ENCODE results near the gene APOBEC3G.
A peak's percentile ranks its signal among the peaks of the same experiment; 100 is the strongest.
"Not testable (repeated sequence)": the region's sequence is repeated elsewhere in the genome, so short reads cannot be mapped to it uniquely, and the experiment has no call there.

APOBEC3G gene

DNA sequence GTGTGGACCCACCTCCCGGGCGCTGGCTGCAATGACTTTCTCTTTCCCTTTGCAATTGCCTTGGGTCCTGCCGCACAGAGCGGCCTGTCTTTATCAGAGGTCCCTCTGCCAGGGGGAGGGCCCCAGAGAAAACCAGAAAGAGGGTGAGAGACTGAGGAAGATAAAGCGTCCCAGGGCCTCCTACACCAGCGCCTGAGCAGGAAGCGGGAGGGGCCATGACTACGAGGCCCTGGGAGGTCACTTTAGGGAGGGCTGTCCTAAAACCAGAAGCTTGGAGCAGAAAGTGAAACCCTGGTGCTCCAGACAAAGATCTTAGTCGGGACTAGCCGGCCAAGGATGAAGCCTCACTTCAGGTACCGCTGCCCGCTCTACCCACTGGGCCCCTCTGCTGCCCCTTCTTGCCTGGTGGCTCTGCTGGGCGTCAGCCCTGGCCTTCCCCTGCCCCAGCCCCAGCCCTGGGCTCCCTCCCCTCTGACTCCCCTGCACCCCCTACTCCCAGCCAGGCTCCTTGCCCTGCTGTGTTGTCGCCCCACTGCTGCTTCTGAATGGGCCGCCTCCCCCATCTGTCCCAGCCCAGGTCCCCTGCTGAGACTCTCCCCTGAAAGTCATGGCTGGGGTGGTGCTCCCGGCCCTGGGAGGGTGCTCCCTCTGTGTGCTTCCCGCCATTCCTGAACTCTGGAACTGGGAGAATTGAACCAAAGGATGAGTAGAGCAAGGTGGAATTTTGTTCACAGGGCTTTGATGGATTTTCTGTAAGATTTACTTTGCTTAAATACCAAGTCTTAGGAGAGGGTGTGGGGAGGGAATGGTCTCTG, at the start of gene APOBEC3G:
Gene APOBEC3G (plus strand): TSS at position 250 of the 815 bp plus-strand sequence. CDS start 87 bp downstream, at position 337.
- not testable (repeated sequence) for H3K36me3 ChIP-seq (ENCODE audit: control insufficient read depth, insufficient read depth, low read length); H3K9me3 ChIP-seq (ENCODE audit: control insufficient read depth, insufficient read depth, low read depth, low read length); H3K27me3 ChIP-seq (ENCODE audit: control insufficient read depth, insufficient read depth, low read length)
- Histone ChIP-seq H3K4me1 (ENCODE audit: control insufficient read depth, insufficient read depth, low read length) (peaks cover 10% of the 10 kb centered on the region; the same call in 1 of the 2 replicates), H3K27ac (ENCODE audit: low read depth, low read length) (peak within 1 kb of the TSS; percentile 57; the same call in 1 of the 2 replicates), H3K4me3 (ENCODE audit: low read depth, low read length) (peak within 1 kb of the TSS; percentile 39), H3K9ac (ENCODE audit: low read length) (peak within 1 kb of the TSS; percentile 16)

DNA sequence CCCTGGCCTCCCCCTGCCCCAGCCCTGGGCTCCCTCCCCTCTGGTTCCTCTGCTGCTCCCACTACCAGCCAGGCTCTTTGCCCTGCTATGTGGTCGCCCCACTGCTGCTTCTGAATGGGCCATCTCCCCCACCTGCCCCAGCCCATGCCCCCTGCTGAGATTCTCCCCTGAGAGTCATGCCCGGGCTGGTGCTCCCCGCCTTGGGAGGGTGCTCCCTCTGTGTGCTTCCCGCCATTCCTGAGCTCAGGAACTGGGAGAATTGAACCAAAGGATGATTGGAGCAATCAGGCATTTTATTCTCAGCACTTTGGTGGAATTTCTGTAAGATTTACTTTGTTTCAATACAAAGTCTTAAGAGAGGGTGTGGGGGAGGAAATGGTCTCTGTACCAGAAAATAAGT, 49.4 kb upstream of the APOBEC3G start:
- Histone ChIP-seq H3K36me3 (ENCODE audit: control insufficient read depth, insufficient read depth, low read length) (peaks cover 18% of the 10 kb centered on the region), H3K4me1 (ENCODE audit: control insufficient read depth, insufficient read depth, low read length) (peaks cover 22% of the 10 kb centered on the region), H3K27ac (ENCODE audit: low read depth, low read length) (no peak overlapping the region), H3K9ac (ENCODE audit: low read length) (no peak overlapping the region), H3K4me3 (ENCODE audit: low read depth, low read length) (no peak overlapping the region), H3K27me3 (ENCODE audit: control insufficient read depth, insufficient read depth, low read length) (no peaks in the 10 kb centered on the region), H3K9me3 (ENCODE audit: control insufficient read depth, insufficient read depth, low read depth, low read length) (no peaks in the 10 kb centered on the region)

DNA sequence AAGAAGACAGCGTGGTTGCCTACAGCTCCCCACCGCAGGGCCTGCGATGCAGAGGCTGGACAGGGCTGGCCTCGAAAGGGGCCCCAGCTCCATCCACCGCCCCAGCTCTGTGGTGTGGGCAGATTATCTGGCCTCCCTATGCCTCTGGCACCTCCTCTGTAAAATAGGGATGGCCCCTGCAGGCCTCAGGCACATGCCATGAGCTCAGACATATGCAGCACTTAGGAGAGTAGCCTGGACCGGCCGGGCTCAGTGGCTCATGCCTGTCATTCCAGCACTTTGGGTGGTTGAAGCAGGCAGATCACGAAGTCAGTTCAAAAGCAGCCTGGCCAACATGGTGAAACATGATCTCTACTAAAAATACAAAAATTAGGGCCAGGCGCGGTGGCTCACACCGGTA, 48.8 kb upstream of the APOBEC3G start:
- H3K36me3 ChIP-seq (ENCODE audit: control insufficient read depth, insufficient read depth, low read length) = peaks cover 21% of the 10 kb centered on the region
- no peaks in the 10 kb centered on the region for H3K9me3 ChIP-seq (ENCODE audit: control insufficient read depth, insufficient read depth, low read depth, low read length)
- no peak overlapping the region for H3K27ac ChIP-seq (ENCODE audit: low read depth, low read length)
- H3K27me3 ChIP-seq (ENCODE audit: control insufficient read depth, insufficient read depth, low read length) = no peaks in the 10 kb centered on the region
- no peak overlapping the region for H3K9ac ChIP-seq (ENCODE audit: low read length)
- peaks cover 22% of the 10 kb centered on the region for H3K4me1 ChIP-seq (ENCODE audit: control insufficient read depth, insufficient read depth, low read length)
- H3K4me3 ChIP-seq (ENCODE audit: low read depth, low read length) = no peak overlapping the region

DNA sequence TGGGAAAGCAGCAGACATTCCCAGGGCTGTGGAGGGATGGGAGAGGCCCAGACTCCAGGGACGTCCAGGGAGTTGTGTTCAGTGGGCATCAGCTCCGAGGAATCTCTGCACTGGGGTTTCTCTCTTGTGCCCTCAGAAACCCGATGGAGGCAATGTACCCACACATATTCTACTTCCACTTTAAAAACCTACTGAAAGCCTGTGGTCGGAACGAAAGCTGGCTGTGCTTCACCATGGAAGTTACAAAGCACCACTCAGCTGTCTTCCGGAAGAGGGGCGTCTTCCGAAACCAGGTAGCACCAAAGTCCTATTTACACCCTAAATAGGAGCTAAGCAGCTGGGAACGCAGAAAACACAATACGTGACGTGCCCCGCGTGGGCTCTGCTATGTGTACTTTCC, 47.8 kb upstream of the APOBEC3G start:
- Histone ChIP-seq H3K9me3 (ENCODE audit: control insufficient read depth, insufficient read depth, low read depth, low read length) (no peaks in the 10 kb centered on the region), H3K4me1 (ENCODE audit: control insufficient read depth, insufficient read depth, low read length) (peaks cover 22% of the 10 kb centered on the region), H3K4me3 (ENCODE audit: low read depth, low read length) (no peak overlapping the region), H3K27me3 (ENCODE audit: control insufficient read depth, insufficient read depth, low read length) (no peaks in the 10 kb centered on the region), H3K36me3 (ENCODE audit: control insufficient read depth, insufficient read depth, low read length) (peaks cover 13% of the 10 kb centered on the region), H3K9ac (ENCODE audit: low read length) (no peak overlapping the region), H3K27ac (ENCODE audit: low read depth, low read length) (no peak overlapping the region)

DNA sequence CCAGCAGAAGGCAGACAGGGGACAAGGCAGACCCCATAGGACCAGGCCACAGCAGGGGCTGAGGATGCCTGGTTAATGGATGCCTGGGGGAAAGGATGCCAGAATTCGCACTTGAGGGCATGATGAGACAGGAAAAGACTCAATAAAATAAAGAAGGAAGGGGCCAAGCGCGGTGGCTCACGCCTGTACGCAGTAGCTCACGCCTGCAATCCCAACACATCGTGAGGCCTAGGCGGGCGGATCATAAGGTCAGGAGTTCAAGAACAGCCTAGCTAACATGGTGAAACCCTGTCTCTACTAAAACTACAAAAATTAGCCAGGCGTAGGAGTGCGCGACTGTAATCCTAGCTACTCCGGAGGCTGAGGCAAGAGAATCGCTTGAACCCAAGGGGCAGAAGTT, 46.4 kb upstream of the APOBEC3G start:
- Histone ChIP-seq H3K27me3 (ENCODE audit: control insufficient read depth, insufficient read depth, low read length) (no peaks in the 10 kb centered on the region), H3K9ac (ENCODE audit: low read length) (no peak overlapping the region), H3K9me3 (ENCODE audit: control insufficient read depth, insufficient read depth, low read depth, low read length) (no peaks in the 10 kb centered on the region), H3K27ac (ENCODE audit: low read depth, low read length) (no peak overlapping the region), H3K4me3 (ENCODE audit: low read depth, low read length) (no peak overlapping the region), H3K4me1 (ENCODE audit: control insufficient read depth, insufficient read depth, low read length) (peaks cover 22% of the 10 kb centered on the region), H3K36me3 (ENCODE audit: control insufficient read depth, insufficient read depth, low read length) (peaks cover 3% of the 10 kb centered on the region; the same call in 1 of the 2 replicates)

DNA sequence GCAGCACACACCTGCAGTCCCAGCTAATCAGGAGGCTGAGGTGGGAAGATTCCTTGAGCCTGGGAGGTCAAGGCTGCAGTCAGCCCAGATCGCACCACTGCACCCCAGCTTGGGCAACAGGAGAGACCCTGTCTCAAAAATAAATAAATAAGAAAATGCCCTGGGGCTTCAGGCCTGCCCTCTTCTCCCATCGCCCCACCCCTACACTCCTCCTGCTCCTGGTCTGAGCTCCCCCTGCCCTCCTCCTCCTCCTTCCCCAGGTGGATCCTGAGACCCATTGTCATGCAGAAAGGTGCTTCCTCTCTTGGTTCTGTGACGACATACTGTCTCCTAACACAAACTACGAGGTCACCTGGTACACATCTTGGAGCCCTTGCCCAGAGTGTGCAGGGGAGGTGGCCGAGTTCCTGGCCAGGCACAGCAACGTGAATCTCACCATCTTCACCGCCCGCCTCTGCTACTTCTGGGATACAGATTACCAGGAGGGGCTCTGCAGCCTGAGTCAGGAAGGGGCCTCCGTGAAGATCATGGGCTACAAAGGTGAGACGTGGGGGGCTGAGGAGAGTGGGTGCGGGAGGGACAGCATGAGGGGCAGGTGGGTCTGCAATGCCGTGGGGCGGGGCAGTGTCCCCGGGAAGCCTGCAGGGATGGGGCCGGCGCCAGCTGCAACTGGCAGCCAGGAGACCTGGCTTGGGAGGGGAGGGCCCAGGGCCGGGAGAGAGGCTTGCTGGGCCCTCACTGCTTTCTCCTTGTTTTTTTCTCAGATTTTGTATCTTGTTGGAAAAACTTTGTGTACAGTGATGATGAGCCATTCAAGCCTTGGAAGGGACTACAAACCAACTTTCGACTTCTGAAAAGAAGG, 45.4 kb upstream of the APOBEC3G start:
- not testable (repeated sequence) for H3K9me3 ChIP-seq (ENCODE audit: control insufficient read depth, insufficient read depth, low read depth, low read length); H3K27me3 ChIP-seq (ENCODE audit: control insufficient read depth, insufficient read depth, low read length); H3K36me3 ChIP-seq (ENCODE audit: control insufficient read depth, insufficient read depth, low read length)
- Histone ChIP-seq H3K27ac (ENCODE audit: low read depth, low read length) (peak overlapping the region; percentile 62), H3K4me1 (ENCODE audit: control insufficient read depth, insufficient read depth, low read length) (peaks cover 27% of the 10 kb centered on the region), H3K9ac (ENCODE audit: low read length) (peak overlapping the region; percentile 75), H3K4me3 (ENCODE audit: low read depth, low read length) (peak overlapping the region; percentile 50)

DNA sequence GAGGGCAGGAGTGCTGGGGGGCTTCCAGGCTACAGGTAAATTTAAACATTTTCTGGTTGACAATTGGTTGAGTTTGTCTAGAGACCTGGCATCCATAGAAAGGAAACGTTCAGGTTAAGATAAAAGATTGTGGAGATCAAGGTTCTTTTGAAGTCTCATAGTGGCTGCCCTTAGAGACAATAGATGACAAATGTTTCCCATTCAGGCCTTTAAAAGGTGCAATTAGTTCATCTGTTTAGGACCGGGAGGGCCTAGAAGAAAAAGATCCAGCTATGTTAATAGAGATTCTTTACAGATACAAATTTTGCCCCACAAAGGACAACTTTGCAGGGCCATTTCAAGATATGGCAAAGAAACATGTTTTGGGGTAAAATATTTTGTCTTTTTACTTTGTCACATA, 40.0 kb upstream of the APOBEC3G start:
- H3K27me3 ChIP-seq (ENCODE audit: control insufficient read depth, insufficient read depth, low read length); H3K9me3 ChIP-seq (ENCODE audit: control insufficient read depth, insufficient read depth, low read depth, low read length); H3K36me3 ChIP-seq (ENCODE audit: control insufficient read depth, insufficient read depth, low read length); H3K4me3 ChIP-seq (ENCODE audit: low read depth, low read length): not testable (repeated sequence)
- Histone ChIP-seq H3K27ac (ENCODE audit: low read depth, low read length) (peak overlapping the region; percentile 71; the same call in 1 of the 2 replicates), H3K4me1 (ENCODE audit: control insufficient read depth, insufficient read depth, low read length) (peaks cover 38% of the 10 kb centered on the region), H3K9ac (ENCODE audit: low read length) (peak overlapping the region; percentile 26)

DNA sequence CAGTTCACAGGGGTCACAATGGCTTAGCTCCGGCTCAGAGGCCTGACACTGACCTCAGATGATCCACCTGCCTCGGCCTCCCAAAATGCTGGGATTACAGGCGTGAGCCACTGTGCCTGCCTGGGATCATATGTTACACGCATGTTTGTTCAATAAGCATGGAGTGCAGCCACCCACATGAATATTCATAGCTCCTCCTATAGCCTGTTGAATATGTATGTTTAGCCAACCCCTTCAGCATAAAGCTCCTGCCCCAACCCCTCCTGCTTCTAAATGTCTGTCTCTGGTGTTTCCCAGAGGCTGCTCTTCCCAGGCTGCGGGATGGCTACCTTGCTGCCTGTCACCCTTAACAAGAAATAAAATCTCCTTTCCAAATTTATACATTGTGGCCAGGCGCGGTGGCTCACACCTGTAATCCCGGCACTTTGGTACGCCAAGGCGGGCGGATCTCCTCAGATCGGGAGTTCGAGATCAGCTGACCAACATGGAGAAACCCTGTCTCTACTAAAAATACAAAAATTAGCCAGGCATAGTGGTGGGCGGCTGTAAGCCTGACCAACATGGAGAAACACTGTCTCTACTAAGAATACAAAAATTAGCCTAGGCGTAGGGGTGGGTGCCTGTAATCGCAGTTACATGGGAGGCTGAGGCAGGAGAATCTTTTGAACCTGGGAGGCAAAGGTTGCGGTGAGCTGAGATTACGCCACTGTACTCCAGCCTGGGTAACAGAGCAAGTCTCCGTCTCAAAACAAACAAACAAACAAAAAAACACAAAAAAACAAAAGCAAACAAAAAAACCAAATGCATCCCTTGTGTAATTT, 37.6 kb upstream of the APOBEC3G start:
- H3K36me3 ChIP-seq (ENCODE audit: control insufficient read depth, insufficient read depth, low read length) = 0 out of 2 replicates have a peak, but pooled peaks cover 3% of the 10 kb centered on the region
- H3K9me3 ChIP-seq (ENCODE audit: control insufficient read depth, insufficient read depth, low read depth, low read length) = no peaks in the 10 kb centered on the region
- peak overlapping the region; percentile 41 for H3K9ac ChIP-seq (ENCODE audit: low read length)
- peak overlapping the region; percentile 73; the same call in 1 of the 2 replicates for H3K27ac ChIP-seq (ENCODE audit: low read depth, low read length)
- H3K4me3 ChIP-seq (ENCODE audit: low read depth, low read length) = peak overlapping the region; percentile 48
- H3K4me1 ChIP-seq (ENCODE audit: control insufficient read depth, insufficient read depth, low read length) = peaks cover 37% of the 10 kb centered on the region
- H3K27me3 ChIP-seq (ENCODE audit: control insufficient read depth, insufficient read depth, low read length) = no peaks in the 10 kb centered on the region

DNA sequence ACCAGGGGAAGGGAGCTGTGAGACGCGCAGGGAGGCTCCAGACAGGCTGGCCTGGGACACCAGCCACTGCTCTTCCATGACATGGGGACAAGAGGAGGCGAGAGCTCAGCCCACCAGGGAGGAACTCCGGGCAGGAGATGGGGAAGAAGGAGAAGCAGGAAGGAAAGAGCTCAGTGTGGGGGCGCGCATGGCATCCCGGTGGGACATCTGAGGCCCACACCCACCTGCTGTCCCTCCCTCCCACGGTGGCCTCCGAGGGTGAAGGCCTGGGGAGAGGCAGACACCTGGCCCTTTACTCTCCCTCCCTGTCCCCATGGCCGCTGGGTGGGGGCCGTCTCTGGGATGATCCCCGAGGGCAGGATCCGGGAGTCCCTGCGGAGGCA, 36.9 kb upstream of the APOBEC3G start:
- Histone ChIP-seq H3K9ac (ENCODE audit: low read length) (peak overlapping the region; percentile 41), H3K4me1 (ENCODE audit: control insufficient read depth, insufficient read depth, low read length) (peaks cover 38% of the 10 kb centered on the region), H3K27ac (ENCODE audit: low read depth, low read length) (peak overlapping the region; percentile 73; the same call in 1 of the 2 replicates), H3K4me3 (ENCODE audit: low read depth, low read length) (peak overlapping the region; percentile 48)
- not testable (repeated sequence) for H3K36me3 ChIP-seq (ENCODE audit: control insufficient read depth, insufficient read depth, low read length); H3K9me3 ChIP-seq (ENCODE audit: control insufficient read depth, insufficient read depth, low read depth, low read length); H3K27me3 ChIP-seq (ENCODE audit: control insufficient read depth, insufficient read depth, low read length)

DNA sequence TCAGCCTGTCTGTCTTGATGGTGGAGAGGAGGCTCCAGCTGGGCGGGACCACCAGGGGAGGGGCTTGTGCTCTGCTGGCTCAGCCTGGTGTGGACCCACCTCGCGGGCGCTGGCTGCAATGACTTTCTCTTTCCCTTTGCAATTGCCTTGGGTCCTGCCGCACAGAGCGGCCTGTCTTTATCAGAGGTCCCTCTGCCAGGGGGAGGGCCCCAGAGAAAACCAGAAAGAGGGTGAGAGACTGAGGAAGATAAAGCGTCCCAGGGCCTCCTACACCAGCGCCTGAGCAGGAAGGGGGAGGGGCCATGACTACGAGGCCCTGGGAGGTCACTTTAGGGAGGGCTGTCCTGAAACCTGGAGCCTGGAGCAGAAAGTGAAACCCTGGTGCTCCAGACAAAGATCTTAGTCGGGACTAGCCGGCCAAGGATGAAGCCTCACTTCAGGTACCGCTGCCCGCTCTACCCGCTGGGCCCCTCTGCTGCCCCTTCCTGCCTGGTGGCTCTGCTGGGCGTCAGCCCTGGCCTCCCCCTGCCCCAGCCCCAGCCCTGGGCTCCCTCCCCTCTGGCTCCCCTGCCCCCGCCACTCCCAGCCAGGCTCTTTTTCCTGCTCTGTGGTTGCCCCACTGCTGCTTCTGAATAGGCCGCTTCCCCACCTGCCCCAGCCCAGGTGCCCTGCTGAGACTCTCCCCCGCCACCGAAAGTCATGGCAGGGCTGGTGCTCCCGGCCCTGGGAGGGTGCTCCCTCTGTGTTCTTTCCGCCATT, 36.4 kb upstream of the APOBEC3G start, which contains the start of gene APOBEC3F:
Gene APOBEC3F (plus strand): TSS at position 327 of the 759 bp plus-strand sequence. CDS start 97 bp downstream, at position 424.
- Histone ChIP-seq H3K4me1 (ENCODE audit: control insufficient read depth, insufficient read depth, low read length) (peaks cover 41% of the 10 kb centered on the region), H3K9ac (ENCODE audit: low read length) (peak within 1 kb of the TSS; percentile 41), H3K27ac (ENCODE audit: low read depth, low read length) (peak within 1 kb of the TSS; percentile 73), H3K4me3 (ENCODE audit: low read depth, low read length) (peak within 1 kb of the TSS; percentile 48)
- not testable (repeated sequence) for H3K27me3 ChIP-seq (ENCODE audit: control insufficient read depth, insufficient read depth, low read length); H3K36me3 ChIP-seq (ENCODE audit: control insufficient read depth, insufficient read depth, low read length); H3K9me3 ChIP-seq (ENCODE audit: control insufficient read depth, insufficient read depth, low read depth, low read length)

Measured in HUES6 (cell line).